OCI-LY3 (cell line): ENCODE data around the gene GTF2IRD1.
"Not testable (repeated sequence)": the region's sequence is repeated elsewhere in the genome, so short reads cannot be mapped to it uniquely, and the experiment has no call there.

Experiments
- H2AFZ ChIP-seq: fragments of 200-600, 300-600 bp; shearing (Covaris generic); 2 replicates; pipeline ENCODE4 v1.6.0; 2014; ENCODE audit warnings: antibody characterized with exemption, low read depth, low read length
- H3K27ac ChIP-seq: fragments of 200-600, 300-600 bp; sonication (generic); 2 replicates; pipeline ENCODE4 v1.5.1; 2014; ENCODE audit warnings: mild to moderate bottlenecking, low read length, moderate library complexity, mixed read lengths
- H3K27me3 ChIP-seq: fragments of 200-600, 300-600 bp; sonication (generic); 2 replicates; pipeline ENCODE4 v1.6.1; 2014; ENCODE audit warnings: low read depth, low read length, mixed read lengths
- H3K36me3 ChIP-seq: fragments of 200-600, 300-600 bp; sonication (generic); replicated peaks from 2 replicates; pipeline ENCODE3; 2014; ENCODE audit warnings: low read depth, low read length, mixed read lengths
- H3K4me1 ChIP-seq: fragments of 300-600, 200-600 bp; sonication (generic); 2 replicates; pipeline ENCODE4 v1.6.1; 2014; ENCODE audit warnings: low read length, mixed read lengths
- H3K4me2 ChIP-seq: fragments of 200-600, 300-600 bp; sonication (generic); 2 replicates; pipeline ENCODE4 v1.6.1; 2014; ENCODE audit warnings: low read length, mixed read lengths
- H3K4me3 ChIP-seq: fragments of 300-600, 200-600 bp; sonication (generic); 2 replicates; pipeline ENCODE4 v1.5.1; 2014; ENCODE audit warnings: antibody characterized with exemption, mild to moderate bottlenecking, low read length, moderate library complexity
- H3K79me2 ChIP-seq: fragments of 300-600, 200-600 bp; shearing (Covaris generic); 2 replicates; pipeline ENCODE4 v1.6.1; 2014; ENCODE audit warnings: mild to moderate bottlenecking, low read length, mixed read lengths
- H3K9ac ChIP-seq: fragments of 300-600, 200-600 bp; shearing (Covaris generic); 2 replicates; pipeline ENCODE4 v1.6.0; 2014; ENCODE audit warnings: mild to moderate bottlenecking, low read length, moderate library complexity
- H3K9me3 ChIP-seq: fragments of 200-600, 300-600 bp; shearing (Covaris generic); 2 replicates; pipeline ENCODE4 v1.6.1; 2014; ENCODE audit warnings: low read length, mixed read lengths; ENCODE audit not compliant: insufficient read depth
- H4K20me1 ChIP-seq: fragments of 200-600, 300-600 bp; sonication (generic); 2 replicates; pipeline ENCODE4 v1.6.1; 2016; ENCODE audit warnings: low read length, mixed read lengths; ENCODE audit not compliant: insufficient read depth
- CTCF ChIP-seq: fragments of 200-600, 300-600 bp; sonication (generic); IDR thresholded peaks from 2 replicates; pipeline ENCODE4 v1.5.1; 2014; ENCODE audit warnings: antibody characterized with exemption, low read length, low read depth
- EZH2phosphoT487 ChIP-seq: fragments of 200-600 bp; shearing (Covaris generic); IDR thresholded peaks from 2 replicates; pipeline ENCODE4 v1.6.1; 2018; ENCODE audit warnings: antibody characterized with exemption, mixed run types, low read depth

Gene GTF2IRD1

DNA sequence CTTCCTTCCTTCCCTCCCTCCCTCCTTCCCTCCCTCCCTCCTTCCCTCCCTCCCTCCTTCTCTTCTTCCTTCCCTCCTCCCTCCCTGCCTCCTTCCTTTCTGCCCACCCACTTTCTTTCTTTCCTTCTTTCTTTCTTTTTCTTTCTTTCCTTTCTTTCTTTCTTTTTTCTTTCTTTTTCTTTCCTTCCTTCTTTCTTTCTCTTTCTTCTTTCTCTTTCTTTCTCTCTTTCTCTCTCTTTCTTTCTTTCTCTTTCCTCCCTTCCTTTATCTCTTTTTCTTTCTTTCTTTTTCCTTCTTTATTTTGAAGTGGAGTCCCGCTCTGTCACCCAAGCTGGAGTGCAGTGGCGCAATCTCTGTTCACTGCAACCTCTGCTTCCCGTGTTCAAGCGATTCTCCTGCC, 33.7 kb upstream of the GTF2IRD1 start:
- Histone ChIP-seq H3K36me3 (no peaks in the 10 kb centered on the region), H3K79me2 (no peaks in the 10 kb centered on the region), H3K9ac (no peak overlapping the region), H3K27ac (no peak overlapping the region), H4K20me1 (no peaks in the 10 kb centered on the region), H2AFZ (no peak overlapping the region), H3K4me2 (no peak overlapping the region), H3K4me3 (no peak overlapping the region), H3K27me3 (no peaks in the 10 kb centered on the region), H3K9me3 (no peaks in the 10 kb centered on the region), H3K4me1 (0 out of 2 replicates have a peak, but pooled peaks cover 3% of the 10 kb centered on the region)
- TF ChIP-seq EZH2phosphoT487 (no peak), CTCF (no peak)

GRCh38 chr7:74424291-74424880, 29.3 kb upstream of the GTF2IRD1 start:
- no peaks in the 10 kb centered on the region for H3K9me3 ChIP-seq
- TF ChIP-seq EZH2phosphoT487: no peak
- H3K36me3 ChIP-seq: no peaks in the 10 kb centered on the region
- no peak overlapping the region for H3K4me2 ChIP-seq
- H3K79me2 ChIP-seq: no peaks in the 10 kb centered on the region
- no peak overlapping the region for H2AFZ ChIP-seq
- no peak overlapping the region for H3K9ac ChIP-seq
- no peak overlapping the region for H3K4me3 ChIP-seq
- no peaks in the 10 kb centered on the region for H3K27me3 ChIP-seq
- H3K27ac ChIP-seq: no peak overlapping the region
- no peaks in the 10 kb centered on the region for H4K20me1 ChIP-seq
- no peaks in the 10 kb centered on the region for H3K4me1 ChIP-seq

DNA sequence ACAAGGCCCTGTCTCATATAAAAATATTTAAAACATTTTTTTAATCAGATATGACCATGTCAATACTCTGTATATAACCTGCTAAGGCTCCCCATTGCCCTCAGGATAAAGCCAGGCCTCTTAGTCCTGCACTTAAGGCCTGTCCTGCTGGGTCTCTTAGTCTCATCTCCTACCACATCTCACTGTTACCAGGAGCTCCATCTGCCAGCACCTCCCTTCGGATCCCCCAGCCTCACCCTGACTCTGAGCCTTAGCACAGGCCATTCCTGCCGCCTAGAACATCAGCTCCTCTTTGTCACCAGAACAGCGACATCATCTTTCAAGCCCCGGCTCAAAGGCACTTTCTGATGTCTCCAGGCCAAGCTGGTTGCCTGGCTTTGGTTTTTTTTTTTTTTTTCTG, 25.7 kb upstream of the GTF2IRD1 start:
- H3K36me3 ChIP-seq: no peaks in the 10 kb centered on the region
- no peak overlapping the region for H3K4me3 ChIP-seq
- H3K27ac ChIP-seq: no peak overlapping the region
- H4K20me1 ChIP-seq: no peaks in the 10 kb centered on the region
- H2AFZ ChIP-seq: no peak overlapping the region
- no peaks in the 10 kb centered on the region for H3K9me3 ChIP-seq
- no peaks in the 10 kb centered on the region for H3K4me1 ChIP-seq
- no peak overlapping the region for H3K9ac ChIP-seq
- TF ChIP-seq CTCF (no peak), EZH2phosphoT487 (no peak)
- no peaks in the 10 kb centered on the region for H3K79me2 ChIP-seq
- H3K27me3 ChIP-seq: no peaks in the 10 kb centered on the region
- H3K4me2 ChIP-seq: no peak overlapping the region

- no peak overlapping the region for H3K27ac ChIP-seq
- no peaks in the 10 kb centered on the region for H4K20me1 ChIP-seq
- no peak for TF ChIP-seq EZH2phosphoT487
- TF ChIP-seq CTCF: no peak
- H3K4me2 ChIP-seq: no peak overlapping the region
- H3K79me2 ChIP-seq: no peaks in the 10 kb centered on the region
- H3K9ac ChIP-seq: no peak overlapping the region
- H3K36me3 ChIP-seq: no peaks in the 10 kb centered on the region
- no peaks in the 10 kb centered on the region for H3K4me1 ChIP-seq
- H3K27me3 ChIP-seq: no peaks in the 10 kb centered on the region
- no peak overlapping the region for H2AFZ ChIP-seq
- H3K4me3 ChIP-seq: no peak overlapping the region
- no peaks in the 10 kb centered on the region for H3K9me3 ChIP-seq
Observed at GRCh38 chr7:74429153-74429747, 24.5 kb upstream of the GTF2IRD1 start.

- H3K27ac ChIP-seq, H3K4me2 ChIP-seq, H2AFZ ChIP-seq, H3K36me3 ChIP-seq, H3K9me3 ChIP-seq, H4K20me1 ChIP-seq, H3K27me3 ChIP-seq, H3K79me2 ChIP-seq, H3K4me3 ChIP-seq, H3K9ac ChIP-seq, H3K4me1 ChIP-seq: not testable (repeated sequence)
Observed at GRCh38 chr7:74430409-74430808, 23.3 kb upstream of the GTF2IRD1 start.
